Adrenal gland (tissue), 12 donors: ENCODE results near the gene BRSK1. TPM values are rescaled to one million over a fixed set of nuclear protein-coding genes. Genes with fewer than 3 reads are reported as not detected.

ENCODE experiments used
- DNase-seq, 7 donors: peaks; one replicate each; pipeline ENCODE4 v3.0.0-alpha.2; 2019 to 2020
- H3K27ac ChIP-seq, 5 donors: fragments of 200-600 bp; sonication (generic) in 4 of 5; 1 replicate in 3 of 5; 2 replicates in 2 of 5; pipeline versions ENCODE4 v1.5.1 to v1.8.0; 2016 to 2020; ENCODE audit warnings: mild to moderate bottlenecking in 1 of 5
- H3K27me3 ChIP-seq: fragments of 200-600 bp; 2 replicates; pipeline ENCODE4 v1.8.0; 2021
- H3K36me3 ChIP-seq, 2 donors: fragments of 200-600 bp; replicated peaks in 1 of 2; 1 replicate in 1 of 2; 2 replicates in 1 of 2; pipeline versions ENCODE4 v1.5.1 to v1.8.0; 2018 to 2022
- H3K4me1 ChIP-seq, 2 donors: fragments of 200-600 bp; replicated peaks in 1 of 2; 1 replicate in 1 of 2; 2 replicates in 1 of 2; pipeline versions ENCODE4 v1.5.1 to v1.8.0; 2018 to 2021
- H3K4me3 ChIP-seq, 4 donors: fragments of 200-600 bp; sonication (generic) in 3 of 4; one replicate each; pipeline ENCODE4 v1.5.1; 2016 to 2018
- H3K9me3 ChIP-seq, 3 donors: fragments of 200-600 bp; sonication (generic) in 1 of 3; replicated peaks in 1 of 3; 1 replicate in 2 of 3; 2 replicates in 1 of 3; pipeline versions ENCODE4 v1.5.1 to v1.8.0; 2016 to 2021
- CTCF ChIP-seq, 6 experiments: fragments of 450-650 bp in 4 of 6; fragments of 200-600 bp in 2 of 6; sonication (generic) in 1 of 6; IDR thresholded peaks; 1 replicate in 5 of 6; 2 replicates in 1 of 6; pipeline versions ENCODE4 v1.5.1 to v1.8.0; 2016 to 2021; ENCODE audit warnings: antibody characterized with exemption in 6 of 6, mild to moderate bottlenecking in 2 of 6, moderate library complexity in 1 of 6
- POLR2A ChIP-seq, 2 donors: fragments of 450-650 bp; IDR thresholded peaks; one replicate each; pipeline ENCODE4 v1.6.1; 2017; ENCODE audit warnings: antibody characterized with exemption in 2 of 2, mild to moderate bottlenecking in 2 of 2, moderate library complexity in 1 of 2
- WGBS, 4 donors: extraction: QIAGEN DNeasy Blood & Tissue Kit in 2 of 4; methylation state at CpG; one replicate each; pipeline versions ENCODE4 v1.1.5 to v1.1.7; 2013 to 2017; 5-methylcytosine and 5-hydroxymethylcytosine counted together
- intact Hi-C, 2 donors: fragments of 100-400 bp; cut with DNase I; formaldehyde crosslinking; loops; one replicate each; pipeline versions ENCODE4 v1.14.1 to v1.15.0; 2022 to 2023
- polyA plus RNA-seq, 3 donors: library from polyadenylated mRNA; stranded (reverse); fragments of 200-250 nt in 2 of 3; fragments of 350-450 nt in 1 of 3; fragmentation: Illumina TruSeq in 1 of 3; extraction: RNeasy Lipid Tissue Mini Kit (QIAGEN cat#74804) in 1 of 3; gene quantifications; one replicate each; pipeline ENCODE4 v1.2.3, GENCODE V29; 2013 to 2014
- total RNA-seq, 9 donors: library from RNA; depleted of rRNA in 4 of 9; stranded (reverse); fragments of >200 nt in 4 of 9; fragments of 120-200 nt in 1 of 9; fragmentation: NEBNext Ultra II Directional in 1 of 9; extraction: Animal tissue kit (Norgen Biotek cat#: 25700) in 1 of 9; gene quantifications; one replicate each; pipeline versions ENCODE4 v1.1.0 to v1.2.4, GENCODE V29; 2013 to 2023
- donor health status: healthy with polysubstance abuse.
- donor health status: Bipolar disorder and iron deficiency.
- donor health status: DM: yes; HTN: yes; CAD: no.
- donor health status: DM: no; HTN: no; CAD: no.
- donor health status: DM: no; HTN: no; CAD: no.
- donor health status: DM: yes; HTN: yes; CAD: no.

Gene BRSK1
- total and polyA plus RNA-seq, 12 donors, result 2.0 to 64.3 (median 13.6) TPM

- H3K4me3 ChIP-seq, result no peak overlapping the region
- H3K27me3 ChIP-seq, result no peaks in the 10 kb centered on the region
- intact Hi-C loops, result no loop called here
- TF ChIP-seq CTCF (IDR thresholded peaks at IDR 0.05) (no peak), POLR2A (IDR thresholded peaks at IDR 0.05) (no peak)
- peak in 1 of 7 donors; percentile 76 for DNase-seq
- peak overlapping the region in 2 of 5 donors; percentile 9 to 66 for H3K27ac ChIP-seq
- H3K36me3 ChIP-seq, result peaks cover 0 to 44% of the 10 kb centered on the region in 2 donors
- peaks cover 11 to 49% of the 10 kb centered on the region in 2 donors for H3K4me1 ChIP-seq
- 58 to 77% (median 59%) methylated on average over 6 to 10 of the region's 10 CpGs for WGBS, 4 donors
- H3K9me3 ChIP-seq, result no peaks in the 10 kb centered on the region
These were observed 35.6 kb upstream of the BRSK1 start for GRCh38 chr19:55248166-55248675.

GRCh38 chr19:55248704-55249103 lies 35.1 kb upstream of the BRSK1 start:
- Histone ChIP-seq H3K27me3 (no peaks in the 10 kb centered on the region), H3K27ac (peak overlapping the region in 2 of 5 donors; percentile 9 to 66), H3K36me3 (peaks cover 0 to 39% of the 10 kb centered on the region in 2 donors), H3K9me3 (no peaks in the 10 kb centered on the region), H3K4me3 (no peak overlapping the region), H3K4me1 (peaks cover 11 to 53% of the 10 kb centered on the region in 2 donors)
- no peak for TF ChIP-seq POLR2A (IDR thresholded peaks at IDR 0.05)
- DNase-seq, result no peak
- intact Hi-C loops, result no loop called here
- 72 to 94% (median 79%) methylated on average over 6 to 9 of the region's 9 CpGs for WGBS, 4 donors

DNA sequence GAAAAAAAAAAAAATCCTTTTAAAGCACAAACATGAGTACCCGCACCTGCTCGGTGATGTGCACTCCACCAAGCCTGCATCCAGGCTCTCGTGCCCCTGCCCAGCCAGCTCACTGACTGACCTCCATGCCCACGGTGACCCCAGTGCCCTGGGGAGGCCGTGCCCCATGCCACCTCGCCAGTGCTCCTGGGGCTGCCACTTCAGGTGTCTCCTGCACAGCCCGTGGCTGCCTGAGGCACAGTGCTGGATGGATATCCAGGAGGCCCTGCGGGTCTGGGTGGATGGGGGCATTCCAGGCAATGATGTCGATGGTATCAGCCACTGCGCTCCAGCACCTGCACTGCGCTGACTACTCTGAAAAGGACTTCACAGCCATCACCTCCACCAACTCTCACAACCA lies 34.0 kb upstream of the BRSK1 start:
- Histone ChIP-seq H3K4me3 (no peak overlapping the region), H3K27ac (no peak overlapping the region), H3K4me1 (peaks cover 16 to 64% of the 10 kb centered on the region in 2 donors), H3K9me3 (no peaks in the 10 kb centered on the region), H3K36me3 (peaks cover 0 to 28% of the 10 kb centered on the region in 2 donors), H3K27me3 (no peaks in the 10 kb centered on the region)
- no peak for TF ChIP-seq CTCF (IDR thresholded peaks at IDR 0.05)
- TF ChIP-seq POLR2A (IDR thresholded peaks at IDR 0.05), result no peak
- peak in 1 of 7 donors; percentile 12 for DNase-seq
- intact Hi-C loops, result no loop called here
- 86 to 95% (median 89%) methylated on average over 5 to 11 of the region's 11 CpGs for WGBS, 4 donors

GRCh38 chr19:55250262-55251036 lies 33.3 kb upstream of the BRSK1 start:
- H3K4me1 ChIP-seq, result peaks cover 20 to 70% of the 10 kb centered on the region in 2 donors
- no peak overlapping the region for H3K4me3 ChIP-seq
- H3K9me3 ChIP-seq, result no peaks in the 10 kb centered on the region
- no peaks in the 10 kb centered on the region for H3K27me3 ChIP-seq
- intact Hi-C loops, result no loop called here
- 86 to 90% (median 88%) methylated on average over 4 to 18 of the region's 18 CpGs for WGBS, 4 donors
- TF ChIP-seq POLR2A (IDR thresholded peaks at IDR 0.05) (no peak), CTCF (IDR thresholded peaks at IDR 0.05) (no peak)
- H3K27ac ChIP-seq, result peak overlapping the region in 1 of 5 donors; percentile 5
- H3K36me3 ChIP-seq, result peaks cover 0 to 22% of the 10 kb centered on the region in 2 donors
- no peak for DNase-seq
